T-helper 2 cell treated with Interferon-gamma antibody and Interleukin-4, amounts not matched to agents 100 ng/mL and 5 ng/mL, for 36 hours (primary cell): Measurements from ENCODE around the gene PTPN4. TPM values are rescaled to one million over a fixed set of nuclear protein-coding genes. Genes with fewer than 3 reads are reported as not detected.
"Not testable (repeated sequence)": the region's sequence is repeated elsewhere in the genome, so short reads cannot be mapped to it uniquely, and the experiment has no call there.

ENCODE experiments used
- intact Hi-C: fragments of 100-400 bp; cut with micrococcal nuclease; formaldehyde crosslinking; loops from one replicate; pipeline ENCODE4 v1.15.1; 2023
- total RNA-seq: library from RNA; stranded (reverse); gene quantifications from 2 replicates; pipeline ENCODE4 v1.2.3, GENCODE V29; 2022

Gene PTPN4
- total RNA-seq, 1 donor from 2014 or later, result 69.2 TPM

DNA sequence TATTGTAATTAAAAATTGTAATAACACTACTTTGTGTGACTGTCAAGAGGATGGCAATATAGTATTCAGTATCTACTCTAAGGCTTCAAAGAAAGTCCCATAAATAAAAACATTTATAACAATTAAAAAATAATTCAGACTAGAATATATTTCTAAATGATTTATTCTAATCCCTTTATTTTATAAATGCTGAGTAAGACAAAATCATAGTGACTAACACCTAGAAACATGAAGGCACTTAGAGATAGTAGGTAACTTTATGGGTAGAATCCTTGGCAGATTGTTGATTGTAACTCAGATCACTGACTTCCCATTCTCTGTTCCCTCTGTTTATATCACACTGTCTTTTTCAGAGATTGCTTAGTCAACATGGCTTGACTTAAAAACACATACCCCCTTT is 174.6 kb downstream of the PTPN4 start:
- intact Hi-C loops, result loop anchor here (5.0 kb wide), 1 partner anchor 173 kb away; no protein-coding TSS in a partner anchor

DNA sequence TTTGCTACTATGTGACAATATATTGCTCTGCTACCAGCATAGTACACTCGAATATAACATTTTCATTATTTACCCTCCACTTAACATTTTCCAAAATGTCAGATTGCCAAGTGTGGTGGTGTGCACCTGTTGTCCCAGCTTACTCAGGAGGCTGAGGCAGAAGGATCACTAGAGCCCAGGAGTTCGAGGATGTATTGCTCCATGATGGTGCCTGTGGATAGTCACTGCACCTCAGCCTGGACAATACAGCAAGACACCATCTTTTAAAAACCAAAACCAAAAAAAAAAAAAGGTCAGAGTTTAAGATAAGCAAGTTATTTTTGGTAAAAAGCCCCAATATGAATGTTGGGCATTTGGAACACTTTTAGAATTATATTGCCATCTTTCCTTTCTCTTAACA is 178.0 kb downstream of the PTPN4 start:
- intact Hi-C loops, result no loop called here

DNA sequence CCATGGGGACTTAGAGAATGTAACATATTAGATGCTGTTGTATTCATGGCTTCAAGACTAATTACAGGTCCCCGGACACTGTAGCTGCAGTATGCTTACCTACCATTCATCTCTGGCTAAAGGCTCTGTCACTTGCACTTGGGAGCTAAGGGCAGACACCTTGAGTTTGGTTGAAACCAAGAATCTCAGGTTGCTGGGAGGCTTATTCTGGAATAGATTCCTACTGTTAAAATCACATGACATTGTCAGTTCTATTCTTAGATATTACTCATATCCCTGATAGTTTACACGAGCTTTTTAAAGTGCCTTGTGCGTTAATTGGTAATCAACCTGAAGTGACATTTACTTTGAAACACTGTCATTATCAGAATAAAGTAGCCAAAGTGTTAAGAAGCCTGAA is 180.2 kb downstream of the PTPN4 start:
- intact Hi-C loops, result no loop called here

DNA sequence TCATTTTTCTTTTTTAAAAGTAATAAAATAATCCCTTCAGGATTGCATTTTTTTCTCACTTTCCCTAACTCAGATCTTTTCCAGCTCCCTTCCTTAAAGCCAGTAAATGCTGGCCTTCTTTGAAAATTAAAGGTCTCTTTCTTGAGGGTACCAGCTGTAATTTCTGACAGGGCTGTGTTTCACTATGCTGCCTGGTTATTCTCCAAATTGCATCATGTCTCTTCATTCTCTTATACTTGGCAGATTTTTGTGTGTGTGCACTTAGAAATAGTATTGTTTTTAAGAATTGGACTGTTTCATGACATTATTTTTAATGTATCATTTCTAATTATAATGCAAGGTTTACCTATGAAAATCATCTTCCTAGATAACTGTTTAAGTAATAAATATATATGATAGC is 181.1 kb downstream of the PTPN4 start:
- intact Hi-C loops, result no loop called here

DNA sequence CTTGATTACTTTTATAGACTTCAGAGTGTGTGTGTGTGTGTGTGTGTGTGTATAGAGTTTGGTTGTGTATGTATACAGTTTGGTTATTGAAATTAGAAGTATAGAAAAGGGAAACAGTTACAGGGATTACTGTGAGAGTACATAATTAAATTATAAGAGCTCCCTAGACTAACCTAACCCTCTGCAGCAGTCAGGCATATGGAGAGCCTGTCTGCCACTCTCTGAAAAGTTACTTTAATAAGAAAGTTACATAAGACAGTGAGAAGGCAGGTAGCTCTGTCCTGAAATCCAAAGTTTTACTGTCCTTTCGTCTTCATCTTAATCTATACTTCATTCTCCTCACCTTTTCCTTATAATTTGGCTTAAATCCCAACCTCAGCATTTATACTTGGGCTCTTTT is 181.7 kb downstream of the PTPN4 start:
- intact Hi-C loops, result no loop called here

DNA sequence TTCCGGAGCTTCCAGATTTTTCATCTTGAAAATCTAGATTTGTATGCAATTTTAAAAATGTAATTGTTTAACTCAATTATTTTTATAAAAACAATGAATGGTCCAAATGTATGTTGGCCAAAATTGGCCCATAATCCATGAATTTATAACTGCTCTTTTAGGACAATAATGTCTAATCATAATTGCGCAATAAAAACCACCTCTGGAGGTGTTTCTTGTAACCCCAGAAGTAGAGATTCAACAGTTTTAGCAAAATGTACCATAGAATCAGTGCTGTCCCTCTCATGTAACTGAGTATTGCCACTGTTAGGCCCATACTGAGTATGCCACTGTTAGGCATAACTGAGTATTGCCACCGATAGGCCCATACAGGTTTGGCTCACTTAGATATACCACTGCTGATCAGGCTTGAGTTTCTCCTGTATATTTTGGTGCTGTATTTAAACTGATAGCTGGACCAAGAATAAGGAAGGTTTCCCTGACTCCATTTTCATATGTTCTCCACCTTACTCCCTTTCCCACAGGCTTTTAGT is 182.3 kb downstream of the PTPN4 start:
- intact Hi-C loops, result no loop called here

DNA sequence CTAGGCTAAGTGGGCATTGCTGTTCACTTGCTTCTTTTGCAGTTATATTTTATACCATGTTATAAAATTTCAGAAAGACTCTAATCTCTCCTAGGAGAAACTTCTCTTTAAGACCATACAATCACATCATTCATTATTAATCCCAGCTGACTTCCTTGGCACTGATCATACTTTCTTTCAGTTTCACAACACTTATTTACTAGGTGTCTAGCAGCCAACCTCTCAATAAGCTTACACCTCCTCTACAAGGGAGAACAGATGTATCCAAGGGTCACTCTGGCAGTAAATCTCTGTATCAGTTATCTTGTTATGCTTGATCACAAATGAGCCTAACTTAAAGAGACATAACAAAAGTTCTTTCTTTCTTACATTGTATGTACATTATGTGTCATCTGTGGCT is 183.3 kb downstream of the PTPN4 start:
- intact Hi-C loops, result no loop called here

DNA sequence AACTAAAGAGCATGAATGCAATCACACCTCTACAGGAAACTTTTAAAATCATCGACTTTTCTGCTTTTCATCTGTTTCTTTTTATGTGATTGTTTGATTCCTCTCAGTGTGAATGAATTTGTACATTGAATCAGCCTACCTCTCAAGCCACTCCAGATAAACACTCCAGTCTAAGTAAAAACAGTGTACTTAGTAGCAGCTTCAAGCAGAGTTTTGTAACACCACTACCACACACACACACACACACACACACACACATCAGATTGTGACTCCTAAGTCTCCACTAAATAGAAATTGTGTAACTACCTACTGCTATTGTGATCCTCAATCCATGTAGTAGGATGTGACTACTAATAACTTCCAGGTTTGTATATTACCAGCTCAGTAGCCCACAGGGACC is 187.8 kb downstream of the PTPN4 start:
- intact Hi-C loops, result no loop called here

DNA sequence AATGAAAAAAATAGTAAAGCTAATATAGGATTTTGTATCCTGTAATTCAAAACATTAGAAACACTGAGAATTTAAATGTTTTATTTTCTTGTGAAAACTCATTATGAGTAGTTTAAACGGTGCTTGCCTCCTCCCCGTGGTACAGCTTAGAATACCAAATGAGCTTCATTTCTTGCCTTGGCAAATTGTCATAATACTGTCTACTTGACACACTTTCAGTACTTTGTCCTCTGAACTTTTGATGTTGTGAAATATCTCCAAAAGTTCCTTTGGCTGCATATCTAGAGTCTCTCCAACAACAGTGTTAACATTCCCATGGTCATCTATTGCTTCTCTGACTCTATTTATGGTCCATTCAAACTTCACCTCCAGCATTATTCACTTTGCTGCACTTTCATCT is 191.2 kb downstream of the PTPN4 start:
- intact Hi-C loops, result no loop called here

DNA sequence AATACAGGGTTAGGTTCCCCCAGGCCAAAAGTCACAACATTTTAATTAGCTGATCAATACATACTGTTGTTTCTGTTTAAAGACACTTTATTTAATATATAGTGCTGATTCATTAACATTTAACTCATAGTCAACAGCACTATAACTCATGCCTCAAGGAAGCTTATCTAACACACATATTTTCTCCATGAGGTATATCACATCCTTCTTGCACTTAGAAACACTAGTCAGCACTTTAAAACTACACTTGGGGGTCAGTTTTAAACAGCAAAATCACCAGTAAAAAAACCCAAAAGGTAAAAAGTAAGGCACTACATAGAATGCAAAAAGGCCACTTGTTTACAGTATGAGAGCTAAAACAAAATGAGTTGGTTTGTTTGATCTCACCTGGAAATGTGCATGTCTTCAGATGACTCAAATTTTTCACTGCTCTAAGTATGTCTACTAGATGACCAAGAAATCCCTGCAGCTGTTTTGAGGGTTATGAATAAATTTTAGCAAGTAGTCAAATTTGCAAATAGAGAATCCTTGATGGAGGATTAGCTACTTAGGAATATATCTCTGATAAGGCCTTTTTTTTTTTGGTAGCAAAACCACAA is 199.0 kb downstream of the PTPN4 start:
- intact Hi-C loops, result no loop called here

DNA sequence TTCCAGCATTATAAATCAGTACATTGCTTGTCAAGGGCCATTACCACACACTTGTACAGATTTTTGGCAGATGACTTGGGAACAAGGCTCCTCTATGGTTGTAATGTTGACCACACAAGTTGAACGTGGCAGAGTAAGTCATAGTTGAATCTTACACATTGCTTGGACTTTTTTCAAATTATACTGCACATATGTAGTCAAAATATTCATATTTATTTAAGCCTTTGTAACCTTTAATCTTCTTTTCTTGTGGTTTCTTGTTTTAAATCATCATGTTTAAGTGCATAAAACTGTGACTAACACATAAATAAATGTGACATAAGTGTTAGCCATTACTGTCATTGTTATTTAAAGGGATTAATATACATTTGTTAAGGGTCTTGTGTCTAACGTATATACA is 201.1 kb downstream of the PTPN4 start:
- intact Hi-C loops, result no loop called here

DNA sequence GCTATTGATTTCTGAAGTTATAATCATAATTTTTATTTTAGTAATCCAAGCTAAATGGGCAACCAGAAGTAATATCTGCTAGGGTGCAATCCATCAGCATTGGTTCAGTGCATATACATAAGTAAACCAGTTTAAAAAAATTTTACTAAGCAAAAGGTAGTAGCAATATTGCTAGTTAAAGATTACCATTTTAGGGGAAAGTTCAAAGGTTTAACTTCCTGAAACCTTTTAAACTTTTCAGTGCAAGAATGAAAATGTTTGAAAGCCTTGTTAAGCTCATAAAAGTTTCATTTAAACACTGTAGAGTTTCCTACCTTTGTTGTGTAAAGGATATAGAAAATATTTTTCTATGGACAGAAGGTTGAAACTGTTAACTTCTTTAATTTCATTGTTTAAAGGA is 222.2 kb downstream of the PTPN4 start:
- intact Hi-C loops, result no loop called here

DNA sequence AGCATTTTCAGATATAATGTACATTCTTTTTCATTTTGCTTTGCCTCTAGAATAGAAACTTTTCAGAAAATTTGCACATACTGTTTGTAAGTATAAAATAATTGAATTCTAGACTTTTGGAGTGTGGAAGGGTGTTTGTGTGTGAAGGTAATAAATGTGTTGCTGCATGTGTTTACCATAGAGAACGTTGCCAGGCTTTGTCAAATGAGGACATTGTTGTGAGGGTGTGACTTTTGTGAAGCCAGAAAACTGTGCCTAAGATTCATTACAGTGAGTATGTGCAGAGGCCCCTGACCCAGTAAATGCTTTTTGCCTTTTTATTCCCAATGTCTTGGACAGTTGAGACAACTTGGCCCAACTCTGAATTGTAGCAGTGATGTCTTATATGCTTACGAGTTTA is 222.8 kb downstream of the PTPN4 start:
- intact Hi-C loops, result no loop called here

DNA sequence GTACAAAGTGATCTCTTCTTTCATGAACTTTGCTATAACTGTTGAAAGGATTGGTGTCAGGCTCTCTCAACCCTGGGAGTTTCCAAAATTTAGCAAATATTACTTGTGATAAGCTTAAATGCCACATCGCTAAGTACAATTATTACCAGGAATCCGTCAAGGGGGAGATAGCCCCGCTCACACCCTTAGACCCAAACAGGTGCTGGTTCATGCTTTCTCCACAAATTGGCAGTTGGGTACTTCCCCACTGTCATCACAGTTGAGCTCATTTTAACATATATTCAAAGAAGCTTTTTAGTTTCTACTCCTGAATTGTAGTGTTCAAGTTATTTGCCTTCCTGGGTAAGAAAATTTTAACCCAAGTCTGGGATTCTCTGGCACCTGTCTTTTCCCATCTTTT is 223.4 kb downstream of the PTPN4 start:
- intact Hi-C loops, result no loop called here

DNA sequence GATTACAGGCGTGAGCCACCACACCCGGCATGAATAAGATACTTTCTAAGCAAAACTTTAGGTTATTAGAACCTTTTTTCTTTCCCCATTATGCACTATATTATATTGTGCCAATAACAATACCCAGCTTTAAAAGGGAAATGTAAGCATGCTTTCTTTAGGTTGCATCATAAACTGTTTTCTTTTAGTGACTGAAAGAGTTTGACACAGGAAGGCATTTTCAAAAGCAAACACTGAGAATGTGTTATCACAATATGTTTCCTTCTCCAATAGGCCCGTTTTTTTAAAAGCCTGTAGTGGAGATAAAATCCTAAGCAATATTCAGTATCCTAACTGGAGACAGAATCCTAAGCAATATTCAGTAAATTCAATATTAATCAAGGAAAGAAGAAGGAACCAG is 236.4 kb downstream of the PTPN4 start:
- intact Hi-C loops, result no loop called here

DNA sequence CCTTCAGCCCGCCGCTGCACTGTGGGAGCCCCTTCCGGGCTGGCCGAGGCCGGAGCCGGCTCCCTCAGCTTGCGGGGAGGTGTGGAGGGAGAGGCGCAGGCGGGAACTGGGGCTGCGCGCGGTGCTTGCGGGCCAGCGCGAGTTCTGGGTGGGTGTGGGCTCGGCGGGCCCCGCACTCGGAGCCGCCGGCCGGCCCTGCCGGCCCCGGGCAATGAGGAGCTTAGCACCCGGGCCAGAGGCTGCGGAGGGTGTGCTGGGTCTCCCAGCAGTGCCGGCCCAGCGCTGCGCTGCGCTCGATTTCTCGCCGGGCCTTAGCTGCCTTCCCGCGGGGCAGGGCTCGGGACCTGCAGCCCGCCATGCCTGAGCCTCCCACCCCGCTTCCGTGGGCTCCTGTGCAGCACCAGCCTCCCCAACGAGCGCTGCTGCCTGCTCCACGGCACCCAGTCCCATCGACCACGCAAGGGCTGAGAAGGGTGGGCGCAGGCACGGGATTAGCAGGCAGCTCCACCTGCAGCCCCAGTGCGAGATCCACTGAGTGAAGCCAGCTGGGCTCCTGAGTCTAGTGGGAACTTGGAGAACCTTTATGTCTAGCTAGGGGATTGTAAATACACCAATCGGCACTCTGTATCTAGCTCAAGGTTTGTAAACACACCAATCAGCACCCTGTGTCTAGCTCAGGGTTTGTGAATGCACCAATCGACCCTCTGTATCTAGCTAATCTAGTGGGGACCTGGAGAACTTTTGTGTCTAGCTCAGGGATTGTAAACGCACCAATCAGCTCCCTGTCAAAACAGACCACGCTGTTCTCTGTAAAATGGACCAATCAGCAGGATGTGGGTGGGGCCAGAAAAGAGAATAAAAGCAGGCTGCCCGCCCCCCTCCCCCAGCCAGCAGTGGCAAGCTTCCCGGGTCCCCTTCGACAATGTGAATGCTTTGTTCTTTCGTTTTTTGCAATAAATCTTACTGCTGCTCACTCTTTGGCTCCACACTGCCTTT is 237.5 kb downstream of the PTPN4 start:
- intact Hi-C loops, result not testable (repeated sequence)

DNA sequence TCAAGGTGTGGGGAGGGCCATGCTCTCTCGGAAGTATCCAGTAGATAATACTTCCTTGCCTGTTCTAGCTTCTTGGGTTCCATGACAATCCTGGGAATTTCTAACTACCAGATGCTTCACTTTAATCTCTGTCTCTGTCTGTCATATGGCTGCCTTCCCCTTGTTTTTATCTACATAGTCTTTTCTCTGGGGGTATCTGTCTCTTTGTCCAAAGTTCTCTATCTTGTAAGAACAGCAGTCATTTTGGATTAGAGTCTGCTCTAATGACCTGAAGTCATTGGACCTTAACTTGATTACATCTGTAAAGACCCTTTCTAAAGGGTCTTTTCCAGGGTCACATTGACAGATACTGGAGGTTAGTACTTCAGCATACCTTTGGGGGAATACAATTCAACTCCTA is 241.7 kb downstream of the PTPN4 start:
- intact Hi-C loops, result no loop called here

DNA sequence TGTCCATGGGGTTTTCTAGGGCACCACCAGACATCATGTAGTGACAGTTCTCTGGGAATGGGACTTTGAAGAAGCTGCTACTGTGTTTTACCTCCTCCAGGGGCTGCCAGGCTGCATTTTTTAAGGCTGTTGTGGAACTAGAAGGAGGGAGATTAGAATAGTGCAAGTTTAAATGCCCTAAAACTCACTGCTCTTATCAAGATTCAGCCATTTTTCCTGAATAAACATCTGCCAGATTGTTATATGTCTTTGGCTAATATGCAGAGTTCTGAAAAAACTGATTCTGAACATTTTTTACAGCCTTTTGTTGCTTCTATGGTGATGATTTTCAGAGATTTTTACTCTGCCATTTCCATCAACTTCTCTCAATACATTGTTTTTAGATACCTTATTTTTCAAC is 244.5 kb downstream of the PTPN4 start:
- intact Hi-C loops, result no loop called here

DNA sequence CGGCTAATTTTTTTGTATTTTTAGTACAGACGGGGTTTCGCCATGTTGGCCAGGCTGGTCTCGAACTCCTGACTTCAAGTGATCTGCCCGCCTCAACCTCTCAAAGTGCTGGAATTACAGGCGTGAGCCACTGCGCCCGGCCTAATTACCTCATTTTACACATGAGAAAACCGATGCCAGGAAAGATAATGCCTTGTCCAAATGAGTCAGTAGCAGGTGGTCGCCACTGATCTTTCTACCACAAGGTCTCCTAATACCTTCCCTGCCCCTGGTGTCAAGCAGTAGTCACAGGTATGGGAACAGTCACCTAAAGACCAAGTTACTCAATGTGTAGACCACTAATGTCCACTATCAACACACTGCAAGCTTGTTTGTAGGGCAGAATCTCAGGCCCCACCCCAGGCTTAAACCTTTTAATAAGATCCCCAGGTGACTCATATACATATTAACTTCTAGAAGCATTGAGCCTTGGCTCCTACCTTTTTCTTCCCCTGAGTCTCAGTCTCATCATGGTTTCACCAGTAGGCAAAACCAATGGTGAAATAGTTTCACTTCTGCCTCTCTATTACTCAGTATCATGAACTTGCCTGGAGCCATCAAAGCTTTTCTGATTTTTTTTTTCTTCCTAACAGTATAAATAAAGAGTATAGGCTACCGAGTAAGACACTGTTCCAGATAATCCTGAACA is 246.3 kb downstream of the PTPN4 start:
- intact Hi-C loops, result no loop called here

DNA sequence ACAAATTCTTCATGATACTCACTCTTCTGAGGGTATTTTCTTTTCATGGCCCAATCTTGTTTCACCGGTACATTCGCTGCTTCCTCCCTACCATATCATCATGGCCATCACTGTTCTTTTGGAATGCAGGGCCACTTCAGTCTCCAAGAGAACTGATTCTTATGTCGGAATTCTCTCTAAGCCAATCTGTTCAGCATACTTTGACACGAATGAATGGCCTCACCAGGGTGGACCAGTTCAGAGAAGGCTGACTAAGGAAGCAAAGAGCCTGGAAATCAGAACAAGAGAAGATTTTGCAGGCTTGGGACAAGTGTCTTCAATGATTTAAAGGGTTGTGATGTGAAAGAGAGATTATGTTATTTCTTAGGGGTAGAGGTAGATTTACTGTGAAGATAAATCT is 248.1 kb downstream of the PTPN4 start:
- intact Hi-C loops, result no loop called here

DNA sequence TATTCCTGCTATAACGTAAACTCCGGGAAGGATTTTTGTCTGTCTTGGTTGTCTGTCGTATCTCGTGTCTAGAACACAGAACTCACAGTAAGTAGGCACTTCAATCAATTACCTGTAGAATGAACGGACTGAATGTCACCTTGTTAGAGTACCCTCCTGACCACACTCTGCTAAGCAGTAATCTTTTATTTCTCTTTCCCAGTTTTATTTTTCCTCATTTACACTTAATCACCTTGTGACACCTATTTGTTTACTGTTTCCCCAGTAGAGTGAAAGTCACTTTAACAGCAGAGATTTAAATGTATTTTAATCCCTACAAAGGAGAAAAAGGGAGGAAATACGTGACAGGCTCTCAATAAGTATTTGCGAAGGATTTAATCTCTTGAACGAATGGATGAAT is 252.6 kb downstream of the PTPN4 start:
- intact Hi-C loops, result loop anchor here (2.0 to 10.0 kb wide), 6 partner anchors 84 to 310 kb away; partner anchors contain the start of gene TMEM185B
